GM12878 (cell line): Measurements from ENCODE around the gene SLC35A5. TPM values are rescaled to one million over a fixed set of nuclear protein-coding genes. Genes with fewer than 3 reads are reported as not detected.

Experiments
- CHD2 ChIP-seq: IDR thresholded peaks from 2 replicates; pipeline ENCODE4 v1.6.1; 2011; ENCODE audit warnings: low read depth, low read length, improper control_type of control experiment, borderline replicate concordance
- CREB1 ChIP-seq: IDR thresholded peaks from 2 replicates; pipeline ENCODE4 v1.6.1; 2012; ENCODE audit warnings: low read depth, mild to moderate bottlenecking, inconsistent platforms
- CREM ChIP-seq: IDR thresholded peaks from 2 replicates; pipeline ENCODE4 v1.6.1; 2014; ENCODE audit warnings: antibody characterized with exemption, low read depth
- KLF5 ChIP-seq: fragments of 450-650 bp; IDR thresholded peaks from 2 replicates; pipeline ENCODE4 v1.6.1; 2014; ENCODE audit warnings: mild to moderate bottlenecking; ENCODE audit not compliant: partially characterized antibody
- NFYB ChIP-seq: IDR thresholded peaks from 2 replicates; pipeline ENCODE4 v1.6.1; 2011; ENCODE audit warnings: low read depth, mild to moderate bottlenecking, low read length, improper control_type of control experiment, moderate library complexity; ENCODE audit not compliant: insufficient read depth
- NKRF ChIP-seq: fragments of 450-650 bp; conservative IDR thresholded peaks from 2 replicates; pipeline ENCODE4 v1.6.1; 2017; ENCODE audit warnings: mild to moderate bottlenecking, moderate library complexity
- POLR2AphosphoS5 ChIP-seq: IDR thresholded peaks from 2 replicates; pipeline ENCODE4 v1.6.1; 2011; ENCODE audit warnings: mild to moderate bottlenecking, low read length, inconsistent platforms
- SRF ChIP-seq, 2 experiments: IDR thresholded peaks; 2 replicates each; pipeline ENCODE4 v1.6.1; 2011; ENCODE audit warnings: low read depth in 2 of 2, low read length in 2 of 2, mild to moderate bottlenecking in 1 of 2, moderate library complexity in 1 of 2
- WRNIP1 ChIP-seq: IDR thresholded peaks from 2 replicates; pipeline ENCODE4 v1.6.1; 2011; ENCODE audit warnings: low read depth, low read length, improper control_type of control experiment, borderline replicate concordance
- ZBTB33 ChIP-seq: fragments of 450-650 bp; IDR thresholded peaks from 2 replicates; pipeline ENCODE4 v1.6.1; 2017; ENCODE audit warnings: mild to moderate bottlenecking
- polyA plus RNA-seq, 11 experiments: library from polyadenylated mRNA; depleted of rRNA in 4 of 11; unstranded in 6 of 11; stranded (reverse) in 5 of 11; fragments of >200 nt; fragmentation: Nextera tagmentation in 4 of 11; fragmentation: Illumina TruSeq in 1 of 11; extraction: Ambion mirVana in 4 of 11; extraction: Trizol in 1 of 11; gene quantifications; 1 replicate in 1 of 11; 2 replicates in 10 of 11; pipeline versions ENCODE4 v1.2.1 to v1.2.3, GENCODE V29; 2011 to 2016; ENCODE audit warnings: inconsistent platforms in 2 of 11, missing spikeins in 2 of 11, low read depth in 1 of 11
- total RNA-seq, 4 experiments: library from RNA; depleted of rRNA in 3 of 4; stranded (reverse); fragments of >200 nt in 3 of 4; fragmentation: Illumina TruSeq in 1 of 4; extraction: Trizol in 1 of 4; gene quantifications; 2 replicates each; pipeline versions ENCODE4 v1.2.1 to v1.2.3, GENCODE V29; 2013 to 2021

Gene SLC35A5
- total and polyA plus RNA-seq, 10 of the 15 experiments (the other 5 are each of a cell fraction or from before 2014, with no cell fraction given), result 10.9 to 38.1 (median 16.0) TPM

- TF ChIP-seq NKRF, result 0 out of 2 replicates have a peak, but pooled peaks have one; percentile 6
- TF ChIP-seq POLR2AphosphoS5, result no peak
- peak; percentile 98 for TF ChIP-seq CREB1
- no peak for TF ChIP-seq KLF5
- peak; percentile 98 for TF ChIP-seq CREM
- no peak for TF ChIP-seq CHD2
- no peak for TF ChIP-seq ZBTB33
- no peak for TF ChIP-seq WRNIP1
- TF ChIP-seq NFYB, result no peak
- TF ChIP-seq SRF (IDR thresholded peaks at IDR 0.05; ENCODE audit: low read depth in 2 of 2, low read length in 2 of 2), result peak in 1 of 2 experiments; percentile 61; a peak in 2 of 4 replicates
These were observed 943 bp upstream of the SLC35A5 start (continued) for GRCh38 chr3:112560721-112561483.
